Iris pigment epithelial cell (primary cell): ENCODE measurements around the gene BCL7A.
"Not testable (repeated sequence)": the region's sequence is repeated elsewhere in the genome, so short reads cannot be mapped to it uniquely, and the experiment has no call there.

Experiments used
- DNase-seq: peaks from one replicate; pipeline ENCODE4 v3.0.0-alpha.2; 2011; ENCODE audit warnings: low read depth

The BCL7A gene

DNA sequence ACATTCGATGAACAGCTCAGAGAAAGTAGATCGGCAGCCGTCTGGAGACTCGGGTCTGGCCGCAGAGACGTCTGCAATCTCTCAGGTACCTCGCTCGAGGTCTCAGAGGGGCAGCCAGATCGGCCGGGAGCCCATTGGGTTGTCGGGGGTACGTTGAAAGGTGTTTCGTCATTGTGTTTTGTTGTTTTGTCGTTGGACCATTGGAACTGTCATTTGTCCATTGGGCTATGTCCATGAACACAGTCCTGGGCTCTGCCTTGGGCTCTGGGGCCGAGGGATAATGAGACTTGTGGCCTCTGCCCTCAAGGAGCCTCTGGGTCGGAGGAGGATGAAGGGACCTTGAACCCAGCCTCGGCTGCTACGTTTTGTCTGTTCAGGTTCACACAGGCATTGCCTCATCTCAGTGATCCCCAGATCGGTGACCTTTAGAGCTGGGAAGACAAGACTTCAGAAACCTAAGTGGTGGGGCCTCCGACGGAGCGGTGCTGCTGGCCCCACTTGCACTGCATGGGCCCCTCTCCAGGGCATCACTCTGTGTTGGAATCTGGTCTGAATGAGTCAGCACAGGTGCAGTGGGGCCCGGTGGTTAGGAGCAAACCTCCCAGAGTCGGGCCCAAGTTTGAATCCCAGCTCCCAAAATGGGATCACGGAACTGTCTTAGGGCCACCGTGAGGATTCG is 33.3 kb downstream of the BCL7A start:
- no peak for DNase-seq

DNA sequence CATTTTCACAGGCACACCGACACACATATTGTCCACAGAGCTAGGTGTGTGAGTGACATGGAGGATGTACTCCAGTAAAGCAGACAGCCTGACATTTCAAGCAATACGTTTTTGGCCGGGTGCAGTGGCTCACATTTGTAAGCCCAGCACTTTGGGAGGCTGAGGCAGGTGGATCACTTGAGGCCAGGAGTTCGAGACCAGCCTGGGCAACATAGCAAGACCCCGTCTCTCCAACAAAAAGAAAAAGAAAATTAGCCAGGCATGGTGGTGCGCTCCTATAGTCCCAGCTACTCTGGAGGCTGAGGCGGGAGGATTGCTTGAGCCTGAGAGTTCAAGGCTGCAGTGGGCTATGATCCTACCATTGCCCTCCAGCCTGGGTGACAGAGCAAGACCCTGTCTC is 34.7 kb downstream of the BCL7A start:
- not testable (repeated sequence) for DNase-seq

DNA sequence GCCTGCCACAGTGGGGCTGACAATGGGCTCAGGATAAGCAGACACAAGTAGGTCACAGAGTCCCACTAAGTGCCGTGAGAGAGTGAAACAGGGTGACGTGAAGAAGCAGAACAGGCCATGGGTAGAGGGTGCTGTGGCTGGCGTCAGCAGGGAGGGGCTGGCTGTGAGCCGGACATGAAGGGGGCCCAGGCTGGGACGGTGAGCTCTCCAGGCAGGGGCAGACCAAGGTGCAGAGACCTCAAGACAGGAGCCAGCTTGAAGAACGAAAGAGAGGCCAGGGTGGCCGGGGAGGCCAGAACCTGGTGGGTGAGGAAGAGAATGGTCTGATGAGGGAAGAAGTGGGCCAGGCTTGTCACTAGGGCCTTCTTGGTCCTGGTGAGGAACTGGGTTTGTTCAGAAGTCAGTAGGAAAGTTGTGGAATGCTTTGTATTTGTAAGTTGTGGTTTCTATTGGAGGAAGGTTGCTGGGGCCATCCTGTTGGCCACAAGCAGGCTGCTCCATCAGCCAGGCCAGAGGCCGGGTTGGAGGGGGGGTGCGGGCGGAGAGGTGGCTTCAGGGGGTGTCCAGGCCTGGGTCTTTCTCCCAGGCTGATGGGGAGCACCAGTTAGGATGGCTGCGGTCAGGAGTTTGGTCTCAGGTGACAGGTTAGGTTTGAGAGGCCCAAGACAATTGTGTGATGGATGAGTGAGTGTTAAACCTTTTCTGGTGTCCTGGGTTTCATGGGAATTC is 35.5 kb downstream of the BCL7A start:
- no peak for DNase-seq

- no peak for DNase-seq
Measured at GRCh38 chr12:122057769-122058168, 36.1 kb downstream of the BCL7A start.

- no peak for DNase-seq
Measured at GRCh38 chr12:122058549-122059149, 37.0 kb downstream of the BCL7A start.

GRCh38 chr12:122059203-122059960 is 37.7 kb downstream of the BCL7A start:
- no peak for DNase-seq

DNA sequence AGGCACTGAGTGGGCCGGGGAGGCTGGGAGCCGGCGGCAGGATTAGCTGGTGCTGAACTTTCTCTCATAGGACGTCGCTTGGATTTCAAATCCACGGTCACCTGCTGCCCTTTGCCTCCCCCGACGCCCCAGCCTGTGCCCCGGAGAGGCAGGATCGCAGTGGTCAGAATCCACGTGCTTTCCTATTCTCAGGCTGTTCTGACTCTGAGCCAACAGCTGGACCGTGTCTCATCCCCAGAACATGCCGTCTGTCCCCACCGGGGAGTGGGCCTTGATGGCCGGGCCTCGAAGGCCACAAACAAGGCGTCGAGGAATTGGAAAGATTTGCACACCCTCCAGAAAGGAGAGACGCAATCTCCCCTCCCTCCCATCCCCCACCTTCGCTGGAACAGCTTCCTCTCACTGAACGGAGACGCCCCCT is 38.4 kb downstream of the BCL7A start:
- DNase-seq: no peak

GRCh38 chr12:122061253-122061652 is 39.6 kb downstream of the BCL7A start:
- no peak for DNase-seq

- DNase-seq: peak; percentile 45
Measured at GRCh38 chr12:122062832-122063693, 41.4 kb downstream of the BCL7A start.

DNA sequence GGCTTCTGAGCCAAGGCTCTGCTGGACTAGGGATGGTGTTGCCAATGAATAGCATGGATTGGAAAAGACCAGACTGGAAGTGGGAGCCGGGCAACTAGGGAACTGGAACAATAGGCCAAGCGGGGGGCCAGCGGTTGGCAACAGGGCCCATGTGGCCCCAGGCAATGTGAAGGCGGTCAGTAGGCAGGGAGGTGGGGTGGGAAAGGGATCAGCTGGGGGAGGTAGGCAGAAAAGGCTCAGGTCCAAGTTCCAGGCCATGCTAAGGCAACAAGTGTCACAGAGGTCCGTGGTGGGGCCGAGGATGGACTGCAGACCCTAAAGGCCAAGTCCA is 42.0 kb downstream of the BCL7A start:
- DNase-seq: no peak

DNA sequence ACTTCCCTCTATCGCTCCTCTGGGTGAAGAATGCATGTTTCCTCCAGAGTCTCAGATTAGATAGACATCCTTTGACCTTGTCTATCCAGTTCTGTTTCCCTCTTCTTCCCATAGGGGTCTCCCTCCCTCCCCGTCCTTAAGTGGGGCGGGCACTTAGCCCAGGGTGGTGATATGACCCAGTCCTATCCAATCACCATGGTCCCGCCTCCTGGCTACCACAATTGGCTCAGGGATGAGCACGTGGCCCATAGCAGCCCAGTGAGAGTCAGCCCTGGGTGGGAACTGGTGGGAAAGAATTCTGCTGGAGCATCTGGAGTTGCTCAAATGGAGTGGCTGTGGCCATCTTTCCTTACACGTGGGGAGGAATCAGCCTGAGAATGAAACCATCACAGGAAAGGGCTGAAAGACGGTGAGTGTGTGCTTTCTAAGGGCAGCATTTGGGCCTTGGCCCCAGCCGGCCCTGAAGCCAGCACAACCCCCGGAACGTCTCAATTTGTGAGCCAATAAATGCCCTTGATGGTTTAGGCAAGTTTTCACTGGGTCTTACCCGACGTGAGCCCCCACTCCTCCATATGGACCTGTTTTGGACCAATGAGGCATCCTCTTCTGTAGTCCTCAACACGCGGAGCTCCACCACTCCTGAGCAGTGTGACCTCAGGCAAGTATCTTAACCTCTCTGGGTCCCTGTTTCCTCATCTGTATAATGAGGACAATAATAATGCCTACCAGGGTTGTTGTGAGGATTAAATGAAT is 42.5 kb downstream of the BCL7A start:
- DNase-seq: peak; percentile 98

DNA sequence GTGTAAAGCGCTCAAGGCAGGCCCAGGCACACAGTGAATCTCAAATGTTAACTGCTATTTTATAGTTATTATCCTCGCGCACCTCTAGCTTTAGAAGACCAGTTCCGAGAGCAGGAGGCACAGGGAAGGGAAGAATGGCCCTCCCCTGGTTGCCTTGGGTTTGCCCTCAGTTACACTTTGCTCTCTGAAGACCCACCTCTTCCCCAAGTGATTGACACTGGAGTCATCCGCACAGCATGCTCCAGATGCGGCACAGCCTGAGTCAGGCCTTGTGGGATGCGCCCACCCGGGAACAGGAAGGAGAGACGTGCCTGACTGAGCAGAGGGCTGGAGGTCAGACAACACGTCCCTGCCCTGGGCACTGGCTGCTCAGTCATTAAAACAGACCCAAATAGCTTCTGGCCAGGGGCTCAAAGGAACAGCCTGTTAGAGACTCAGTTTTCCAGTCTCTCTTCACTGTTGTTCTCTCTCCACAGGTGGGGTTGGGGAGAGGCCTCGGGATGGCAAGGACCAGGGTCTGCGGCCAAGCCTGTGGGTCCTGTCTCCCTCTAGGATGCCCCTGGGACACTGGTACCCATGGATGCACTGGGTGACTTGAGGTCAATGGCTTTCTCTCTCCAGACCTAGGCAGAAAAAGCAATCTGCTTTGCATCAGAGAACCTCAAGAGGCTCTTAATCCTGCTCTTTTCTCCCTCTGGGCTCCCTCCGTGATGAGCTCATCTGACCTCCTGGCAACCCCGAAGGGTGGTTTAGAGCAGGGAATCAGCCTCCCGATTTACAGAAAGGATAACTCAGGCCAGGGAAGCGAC is 43.3 kb downstream of the BCL7A start:
- DNase-seq: peak; percentile 96

GRCh38 chr12:122067548-122067947 is 45.9 kb downstream of the BCL7A start:
- no peak for DNase-seq

GRCh38 chr12:122067966-122068365 is 46.3 kb downstream of the BCL7A start:
- DNase-seq: peak; percentile 85

DNA sequence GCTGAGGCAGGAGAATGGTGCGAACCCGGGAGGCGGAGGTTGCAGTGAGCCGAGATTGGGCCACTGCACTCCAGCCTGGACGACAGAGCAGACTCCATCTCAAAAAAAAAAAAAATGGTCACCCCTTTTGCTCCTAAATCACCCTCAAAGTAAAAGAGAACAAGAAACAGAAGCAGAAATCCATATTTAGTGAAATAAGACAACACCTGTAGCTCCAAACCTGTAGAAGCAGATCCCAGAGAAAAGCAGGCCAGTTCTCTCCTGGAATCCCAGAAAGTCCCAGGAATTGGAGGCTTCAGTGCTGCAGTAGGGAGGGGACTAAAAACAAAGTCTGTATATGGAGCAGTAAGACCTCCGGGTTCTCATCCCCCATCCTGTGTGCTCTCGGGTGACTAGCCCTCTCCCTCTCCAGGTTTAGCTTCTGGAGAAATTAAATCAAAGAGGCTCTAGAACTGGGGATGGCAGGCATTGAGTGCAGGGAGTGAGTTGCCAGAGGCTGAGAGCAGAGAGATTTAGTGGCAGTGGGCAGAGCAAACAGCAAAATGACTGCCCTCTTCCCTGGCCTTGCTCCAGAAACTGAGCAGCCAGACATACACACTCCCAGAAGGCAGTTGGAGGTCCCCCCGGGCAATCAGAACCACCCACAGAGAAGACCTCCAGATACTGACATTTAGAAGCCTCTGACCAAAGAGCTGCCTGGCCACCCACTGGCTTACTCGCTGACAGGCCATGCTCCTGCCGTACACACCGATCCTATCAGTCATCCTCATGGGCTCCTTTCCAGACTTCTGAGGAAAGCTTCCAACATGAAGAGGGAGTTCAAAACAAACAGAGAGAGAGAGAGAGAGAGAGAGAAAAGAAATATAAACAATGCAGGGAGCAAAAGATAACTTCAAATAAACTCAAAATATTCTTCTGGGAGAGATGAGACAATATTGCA is 50.6 kb downstream of the BCL7A start:
- peak; percentile 99 for DNase-seq

DNA sequence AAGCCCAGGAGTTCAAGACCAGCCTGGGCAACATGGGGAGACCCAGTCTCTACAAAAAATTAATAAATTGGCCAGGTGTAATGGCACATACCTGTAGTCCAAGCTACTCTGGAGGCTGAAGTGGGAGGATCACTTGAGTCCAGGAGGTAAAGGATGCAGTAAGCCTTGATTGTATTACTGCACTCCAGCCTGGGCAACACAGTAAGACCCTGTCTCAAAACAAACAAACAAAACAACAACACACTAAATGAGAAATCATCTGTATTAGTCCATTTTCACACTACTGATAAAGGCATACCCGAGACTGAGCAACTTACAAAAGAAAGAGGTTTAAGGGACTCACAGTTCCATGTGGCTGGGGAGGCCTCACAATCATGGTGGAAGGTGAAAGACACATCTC is 52.1 kb downstream of the BCL7A start:
- DNase-seq: no peak

GRCh38 chr12:122076743-122077495 is 55.2 kb downstream of the BCL7A start:
- DNase-seq: no peak
